ENCODE results near the gene CPED1.

- TF ChIP-seq CTCF (conservative IDR thresholded peaks at IDR 0.05) = peak; percentile 90
- TF ChIP-seq ZFX (IDR thresholded peaks at IDR 0.05) = no peak
Observed at GRCh38 chr7:121107923-121108498, 119.5 kb downstream of the CPED1 start.

All from C4-2B (cell line).